PC-3 (cell line): ENCODE results near the gene ABCC9. TPM values are rescaled to one million over a fixed set of nuclear protein-coding genes. Genes with fewer than 3 reads are reported as not detected.

ENCODE experiments used
- ATAC-seq: fragments of 200-7000 bp; cut with Tn5 transposase; 2 replicates; pipeline ENCODE4 v1.9.1; 2020; ENCODE audit warnings: mild to moderate bottlenecking, moderate library complexity
- BruUV-seq: library from RNA; stranded (reverse); fragments of 400-500 nt; replicated peaks from 2 replicates; lab custom pipeline; 2021; lab: Mats Ljungman, UMichigan
- CTCF ChIA-PET: fragments of 300-600 bp; sonication (Branson Sonifier 250); formaldehyde crosslinking; loops from one replicate; lab custom pipeline; 2022; ENCODE audit warnings: antibody characterized with exemption; lab: Charles Lee
- POLR2A ChIA-PET: fragments of 300-600 bp; sonication (Branson Sonifier 250); formaldehyde crosslinking; loops from one replicate; lab custom pipeline; 2022; ENCODE audit warnings: antibody characterized with exemption; ENCODE audit not compliant: unreplicated experiment; lab: Charles Lee
- DNase-seq: peaks from one replicate; pipeline ENCODE4 v3.0.0-alpha.2; 2015
- H2AFZ ChIP-seq: fragments of 300-600 bp; sonication (generic); 2 replicates; pipeline ENCODE4 v1.6.0; 2016; ENCODE audit warnings: antibody characterized with exemption, low read length
- H3F3A ChIP-seq: fragments of 300-600 bp; sonication (generic); one replicate; pipeline ENCODE4 v1.6.0; 2017; ENCODE audit warnings: antibody characterized with exemption, low read length, control low read depth, mild to moderate bottlenecking; ENCODE audit not compliant: unreplicated experiment
- H3K27ac ChIP-seq: fragments of 300-600 bp; sonication (generic); 2 replicates; pipeline ENCODE4 v1.5.1; 2016; ENCODE audit warnings: mild to moderate bottlenecking, low read length
- H3K27me3 ChIP-seq: fragments of 300-600 bp; sonication (generic); 2 replicates; pipeline ENCODE4 v1.6.1; 2016; ENCODE audit warnings: low read length, mixed read lengths
- H3K36me3 ChIP-seq: fragments of 300-600 bp; sonication (generic); 2 replicates; pipeline ENCODE4 v1.6.1; 2016; ENCODE audit warnings: low read depth, mixed run types, low read length, mixed read lengths
- H3K4me1 ChIP-seq: fragments of 300-600 bp; sonication (generic); 2 replicates; pipeline ENCODE4 v1.5.1; 2016; ENCODE audit warnings: low read length; ENCODE audit not compliant: insufficient read depth
- H3K4me2 ChIP-seq: fragments of 300-600 bp; sonication (generic); 2 replicates; pipeline ENCODE4 v1.6.0; 2016; ENCODE audit warnings: low read length
- H3K4me3 ChIP-seq: fragments of 300-600 bp; sonication (generic); 2 replicates; pipeline ENCODE4 v1.5.1; 2016; ENCODE audit warnings: mild to moderate bottlenecking, low read length, mixed read lengths
- H3K79me2 ChIP-seq: fragments of 300-600 bp; sonication (generic); 2 replicates; pipeline ENCODE4 v1.6.1; 2017; ENCODE audit warnings: low read length, mixed read lengths
- H3K9ac ChIP-seq: fragments of 300-600 bp; sonication (generic); 2 replicates; pipeline ENCODE4 v1.6.0; 2016; ENCODE audit warnings: mild to moderate bottlenecking, low read length
- H3K9me2 ChIP-seq: fragments of 300-600 bp; sonication (generic); replicated peaks from 2 replicates; pipeline ENCODE4 v1.6.1; 2016; ENCODE audit warnings: mixed run types, low read length, mixed read lengths
- H3K9me3 ChIP-seq: fragments of 300-600 bp; sonication (generic); 2 replicates; pipeline ENCODE4 v1.6.1; 2016; ENCODE audit warnings: low read length, mixed read lengths
- H4K20me1 ChIP-seq: fragments of 300-600 bp; sonication (generic); 2 replicates; pipeline ENCODE4 v1.6.1; 2016; ENCODE audit warnings: low read length, mixed read lengths
- EZH2 ChIP-seq: fragments of 300-600 bp; sonication (generic); IDR thresholded peaks from one replicate; pipeline ENCODE4 v1.6.1; 2017; ENCODE audit warnings: antibody characterized with exemption, mild to moderate bottlenecking, low read length; ENCODE audit not compliant: unreplicated experiment
- EZH2phosphoT487 ChIP-seq: fragments of 300-600 bp; sonication (generic); IDR thresholded peaks from 2 replicates; pipeline ENCODE4 v1.6.1; 2018; ENCODE audit warnings: mild to moderate bottlenecking, antibody characterized with exemption, low read length, borderline replicate concordance
- intact Hi-C: fragments of 100-400 bp; cut with micrococcal nuclease; formaldehyde crosslinking; loops from 2 replicates; pipeline ENCODE4 v1.9.0; 2023
- total RNA-seq: library from RNA; depleted of rRNA; stranded (reverse); fragments of >200 nt; gene quantifications from 2 replicates; pipeline ENCODE4 v1.2.3, GENCODE V29; 2014; rRNA removed
- TF ChIP-seq, protein P1 (sequence below): fragments of 300-600 bp; sonication (generic); conservative IDR thresholded peaks from 2 replicates; pipeline ENCODE4 v1.5.1; 2017; ENCODE audit warnings: antibody characterized with exemption, low read depth, mild to moderate bottlenecking, low read length

ABCC9 gene
- total RNA-seq, 1 experiment from 2014 or later, result 0.33 TPM

DNA sequence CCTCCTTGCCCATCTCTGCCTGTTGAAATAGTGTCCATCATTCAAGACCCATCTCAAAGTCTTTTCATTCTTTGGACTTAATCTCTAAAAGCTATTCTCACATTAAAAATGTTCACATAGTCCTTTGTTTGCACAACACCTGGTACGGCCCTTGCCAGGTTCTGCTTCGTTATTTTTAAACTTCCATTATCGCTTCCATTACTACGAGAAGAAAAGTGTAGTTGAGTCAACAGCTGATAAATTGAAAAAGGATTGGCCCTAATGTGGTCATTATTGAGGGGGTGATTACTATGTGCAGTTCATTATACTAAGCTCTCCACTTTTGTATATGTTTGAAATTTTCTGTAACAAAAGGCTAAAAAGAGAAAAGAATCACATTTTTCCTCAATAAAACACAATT, 184.5 kb downstream of the ABCC9 start:
- no peaks in the 10 kb centered on the region for H3K4me1 ChIP-seq
- H2AFZ ChIP-seq, result no peak overlapping the region
- no peak for DNase-seq
- ChIA-PET POLR2A (no interaction called here), CTCF (no interaction called here)
- H3K36me3 ChIP-seq, result no peaks in the 10 kb centered on the region
- no peak overlapping the region for H3K4me2 ChIP-seq
- intact Hi-C loops, result no loop called here
- no peaks in the 10 kb centered on the region for H3F3A ChIP-seq
- H3K9ac ChIP-seq, result no peak overlapping the region
- no peaks in the 10 kb centered on the region for H3K9me3 ChIP-seq
- no peak overlapping the region for H3K27ac ChIP-seq
- no peak overlapping the region for H3K4me3 ChIP-seq
- H3K79me2 ChIP-seq, result no peaks in the 10 kb centered on the region
- no peak for ATAC-seq
- BruUV-seq, result no TSS peak
- H3K27me3 ChIP-seq, result no peaks in the 10 kb centered on the region
- TF ChIP-seq EZH2 (no peak), EZH2phosphoT487 (no peak)
- TF ChIP-seq, protein P1, sequence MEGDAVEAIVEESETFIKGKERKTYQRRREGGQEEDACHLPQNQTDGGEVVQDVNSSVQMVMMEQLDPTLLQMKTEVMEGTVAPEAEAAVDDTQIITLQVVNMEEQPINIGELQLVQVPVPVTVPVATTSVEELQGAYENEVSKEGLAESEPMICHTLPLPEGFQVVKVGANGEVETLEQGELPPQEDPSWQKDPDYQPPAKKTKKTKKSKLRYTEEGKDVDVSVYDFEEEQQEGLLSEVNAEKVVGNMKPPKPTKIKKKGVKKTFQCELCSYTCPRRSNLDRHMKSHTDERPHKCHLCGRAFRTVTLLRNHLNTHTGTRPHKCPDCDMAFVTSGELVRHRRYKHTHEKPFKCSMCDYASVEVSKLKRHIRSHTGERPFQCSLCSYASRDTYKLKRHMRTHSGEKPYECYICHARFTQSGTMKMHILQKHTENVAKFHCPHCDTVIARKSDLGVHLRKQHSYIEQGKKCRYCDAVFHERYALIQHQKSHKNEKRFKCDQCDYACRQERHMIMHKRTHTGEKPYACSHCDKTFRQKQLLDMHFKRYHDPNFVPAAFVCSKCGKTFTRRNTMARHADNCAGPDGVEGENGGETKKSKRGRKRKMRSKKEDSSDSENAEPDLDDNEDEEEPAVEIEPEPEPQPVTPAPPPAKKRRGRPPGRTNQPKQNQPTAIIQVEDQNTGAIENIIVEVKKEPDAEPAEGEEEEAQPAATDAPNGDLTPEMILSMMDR, result no peak
- no peaks in the 10 kb centered on the region for H3K9me2 ChIP-seq
- no peaks in the 10 kb centered on the region for H4K20me1 ChIP-seq

DNA sequence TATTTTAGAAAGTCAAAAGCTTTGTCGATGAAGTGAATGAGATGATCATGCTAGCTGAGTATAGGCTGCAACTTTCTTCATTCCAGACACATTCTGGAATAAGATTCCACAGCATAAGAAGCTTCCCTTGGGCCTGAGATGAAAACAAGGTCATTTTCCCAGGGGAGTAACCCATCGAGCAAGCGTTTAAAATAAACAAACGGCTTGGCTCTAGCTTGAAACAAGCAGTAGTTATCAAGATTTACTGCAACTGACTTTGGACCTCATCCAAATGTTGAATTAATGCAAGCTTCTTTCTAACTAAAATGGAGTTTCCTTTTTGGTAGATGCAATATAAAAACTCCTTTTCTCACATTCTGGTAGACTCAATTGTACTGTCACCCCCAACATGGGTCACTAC, 189.7 kb downstream of the ABCC9 start:
- Histone ChIP-seq H3K27ac (no peak overlapping the region), H3K79me2 (no peaks in the 10 kb centered on the region), H3K4me3 (no peak overlapping the region), H3K9me2 (no peaks in the 10 kb centered on the region), H3K4me2 (no peak overlapping the region), H2AFZ (no peak overlapping the region), H4K20me1 (no peaks in the 10 kb centered on the region), H3K27me3 (no peaks in the 10 kb centered on the region), H3K4me1 (no peaks in the 10 kb centered on the region), H3K36me3 (no peaks in the 10 kb centered on the region), H3K9me3 (no peaks in the 10 kb centered on the region), H3K9ac (no peak overlapping the region), H3F3A (no peaks in the 10 kb centered on the region)
- TF ChIP-seq, protein P1, result no peak
- no peak for TF ChIP-seq EZH2
- no peak for TF ChIP-seq EZH2phosphoT487
- BruUV-seq, result no TSS peak
- DNase-seq (no peak), ATAC-seq (no peak)
- intact Hi-C loops, result no loop called here
- POLR2A ChIA-PET, result no interaction called here
- CTCF ChIA-PET, result no interaction called here

Other genes with a start within 250 kb of the ABCC9 start
- gene KCNJ8, start 166.7 kb downstream of the ABCC9 start, total RNA-seq, result 0.77 and 1.0 TPM in 2 replicates
- 25.0 and 47.6 TPM in 2 replicates for gene CMAS, start 104.8 kb upstream of the ABCC9 start, total RNA-seq